ENCODE data around the gene C1QTNF6.

DNA sequence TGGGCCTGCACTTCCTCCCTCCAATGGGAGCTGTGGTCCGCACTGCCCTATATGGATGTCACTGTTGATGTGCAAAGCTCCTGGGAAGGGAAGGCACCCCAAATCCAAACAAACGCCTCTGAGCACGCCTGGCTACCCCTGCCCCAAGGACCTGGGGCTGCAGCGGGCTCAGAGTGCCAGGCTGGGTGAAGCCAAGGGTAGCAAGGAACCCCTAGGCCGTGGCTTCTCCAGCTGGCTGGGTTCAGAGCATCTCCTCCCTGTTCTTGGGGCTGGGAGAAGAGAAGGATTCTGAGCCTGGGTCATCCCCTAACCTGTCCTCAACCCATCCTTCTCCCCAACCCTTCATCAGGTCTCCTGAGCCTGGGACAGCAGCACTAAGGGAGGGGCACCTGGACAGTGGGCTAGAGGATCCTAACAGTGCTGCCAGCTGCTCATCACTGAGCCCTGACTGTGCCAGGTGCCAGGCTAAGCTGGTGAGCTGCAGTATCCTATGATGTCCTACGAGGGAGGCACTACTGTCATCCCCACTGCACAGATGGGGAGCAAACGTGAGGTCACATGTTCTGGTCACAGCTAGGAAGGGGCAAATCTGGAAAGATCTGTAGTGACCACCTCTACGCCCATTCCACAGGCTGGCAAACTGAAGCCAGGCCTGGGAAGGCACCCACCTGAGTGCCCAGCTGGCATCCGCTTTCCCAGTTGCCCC is 21.2 kb upstream of the C1QTNF6 start:
- TF ChIP-seq, protein P1, sequence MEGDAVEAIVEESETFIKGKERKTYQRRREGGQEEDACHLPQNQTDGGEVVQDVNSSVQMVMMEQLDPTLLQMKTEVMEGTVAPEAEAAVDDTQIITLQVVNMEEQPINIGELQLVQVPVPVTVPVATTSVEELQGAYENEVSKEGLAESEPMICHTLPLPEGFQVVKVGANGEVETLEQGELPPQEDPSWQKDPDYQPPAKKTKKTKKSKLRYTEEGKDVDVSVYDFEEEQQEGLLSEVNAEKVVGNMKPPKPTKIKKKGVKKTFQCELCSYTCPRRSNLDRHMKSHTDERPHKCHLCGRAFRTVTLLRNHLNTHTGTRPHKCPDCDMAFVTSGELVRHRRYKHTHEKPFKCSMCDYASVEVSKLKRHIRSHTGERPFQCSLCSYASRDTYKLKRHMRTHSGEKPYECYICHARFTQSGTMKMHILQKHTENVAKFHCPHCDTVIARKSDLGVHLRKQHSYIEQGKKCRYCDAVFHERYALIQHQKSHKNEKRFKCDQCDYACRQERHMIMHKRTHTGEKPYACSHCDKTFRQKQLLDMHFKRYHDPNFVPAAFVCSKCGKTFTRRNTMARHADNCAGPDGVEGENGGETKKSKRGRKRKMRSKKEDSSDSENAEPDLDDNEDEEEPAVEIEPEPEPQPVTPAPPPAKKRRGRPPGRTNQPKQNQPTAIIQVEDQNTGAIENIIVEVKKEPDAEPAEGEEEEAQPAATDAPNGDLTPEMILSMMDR (IDR thresholded peaks at IDR 0.05) = no peak
- TF ChIP-seq EP300 (IDR thresholded peaks at IDR 0.05) (no peak), POLR2AphosphoS5 (IDR thresholded peaks at IDR 0.05) (no peak), POLR2A (IDR thresholded peaks at IDR 0.05) (no peak)
